ENCODE measurements around the gene SLC22A24.
"Not testable (repeated sequence)": the region's sequence is repeated elsewhere in the genome, so short reads cannot be mapped to it uniquely, and the experiment has no call there.

The SLC22A24 gene

GRCh38 chr11:63144121-63144520, at the start of gene SLC22A24:
Gene SLC22A24, minus strand, starts transcription at chr11:63144221. Its CDS starts 442 bp downstream, at chr11:63143779.
- Mint-ChIP-seq H3K36me3 (ENCODE audit: low read depth) (no peaks in the 10 kb centered on the region), H3K9me3 (no peaks in the 10 kb centered on the region), H3K27me3 (peaks cover 7% of the 10 kb centered on the region), H3K27ac (no peak within 1 kb of the TSS), H3K4me3 (no peak within 1 kb of the TSS), H3K4me1 (ENCODE audit: low read depth) (no peaks in the 10 kb centered on the region)

DNA sequence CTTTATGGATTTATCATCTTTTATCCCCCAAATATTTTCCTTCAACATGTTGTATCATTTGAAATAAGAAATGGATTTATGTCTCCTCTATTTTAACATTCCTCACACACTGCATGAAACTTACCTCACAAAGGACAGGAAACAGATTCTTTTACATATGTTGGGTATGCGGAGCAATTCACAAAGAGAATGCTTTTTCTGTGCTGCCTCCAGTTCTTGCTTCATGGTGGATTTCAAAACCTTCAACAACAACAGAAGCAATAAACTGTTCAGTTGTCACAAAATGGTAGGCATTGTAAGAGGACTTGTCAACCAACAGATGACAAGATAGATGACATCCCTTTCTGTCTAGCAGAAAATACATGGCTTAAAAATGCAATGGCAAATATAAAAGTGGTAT, 36.5 kb upstream of the SLC22A24 start:
- no peak overlapping the region for H3K27ac Mint-ChIP-seq
- H3K36me3 Mint-ChIP-seq (ENCODE audit: low read depth) = no peaks in the 10 kb centered on the region
- H3K9me3 Mint-ChIP-seq = peaks cover 7% of the 10 kb centered on the region
- H3K4me3 Mint-ChIP-seq = no peak overlapping the region
- no peaks in the 10 kb centered on the region for H3K4me1 Mint-ChIP-seq (ENCODE audit: low read depth)
- peaks cover 26% of the 10 kb centered on the region for H3K27me3 Mint-ChIP-seq

DNA sequence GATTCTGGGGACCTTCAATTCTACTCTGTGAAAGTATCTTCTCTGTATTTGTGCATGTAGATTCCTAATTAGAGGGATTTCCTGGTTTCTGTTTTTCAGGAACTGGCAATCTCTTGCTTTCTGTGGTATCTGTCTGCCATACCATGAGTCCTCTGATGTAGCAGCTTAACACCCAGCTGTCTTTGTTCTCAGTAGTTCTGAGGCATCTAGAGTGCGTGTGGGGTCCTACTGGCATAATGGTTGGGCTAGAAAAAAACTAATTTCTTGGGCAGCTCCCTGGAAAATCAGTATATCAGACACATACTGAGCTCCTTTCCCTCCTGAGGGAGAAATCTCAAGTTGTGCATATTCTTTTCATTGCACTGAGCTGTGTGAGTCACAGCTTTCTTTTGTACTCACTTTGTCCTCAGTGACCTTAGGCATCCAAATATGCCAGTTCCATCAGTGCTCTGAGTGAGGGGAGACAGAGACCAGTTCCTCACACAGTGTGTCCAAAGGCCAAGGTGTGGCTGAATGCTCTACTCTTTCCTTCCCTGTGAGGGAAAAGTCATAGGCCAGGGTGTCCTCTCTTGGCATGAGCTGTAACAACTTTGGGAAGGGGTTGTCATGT, 35.5 kb upstream of the SLC22A24 start:
- H3K27me3 Mint-ChIP-seq = peaks cover 30% of the 10 kb centered on the region
- H3K36me3 Mint-ChIP-seq (ENCODE audit: low read depth) = no peaks in the 10 kb centered on the region
- H3K27ac Mint-ChIP-seq = no peak overlapping the region
- no peaks in the 10 kb centered on the region for H3K4me1 Mint-ChIP-seq (ENCODE audit: low read depth)
- no peak overlapping the region for H3K4me3 Mint-ChIP-seq
- peaks cover 11% of the 10 kb centered on the region for H3K9me3 Mint-ChIP-seq

GRCh38 chr11:63177872-63178271, 33.9 kb upstream of the SLC22A24 start:
- H3K9me3 Mint-ChIP-seq = peaks cover 12% of the 10 kb centered on the region
- no peak overlapping the region for H3K4me3 Mint-ChIP-seq
- peaks cover 25% of the 10 kb centered on the region for H3K27me3 Mint-ChIP-seq
- H3K27ac Mint-ChIP-seq = no peak overlapping the region
- H3K4me1 Mint-ChIP-seq (ENCODE audit: low read depth) = no peaks in the 10 kb centered on the region
- no peaks in the 10 kb centered on the region for H3K36me3 Mint-ChIP-seq (ENCODE audit: low read depth)

DNA sequence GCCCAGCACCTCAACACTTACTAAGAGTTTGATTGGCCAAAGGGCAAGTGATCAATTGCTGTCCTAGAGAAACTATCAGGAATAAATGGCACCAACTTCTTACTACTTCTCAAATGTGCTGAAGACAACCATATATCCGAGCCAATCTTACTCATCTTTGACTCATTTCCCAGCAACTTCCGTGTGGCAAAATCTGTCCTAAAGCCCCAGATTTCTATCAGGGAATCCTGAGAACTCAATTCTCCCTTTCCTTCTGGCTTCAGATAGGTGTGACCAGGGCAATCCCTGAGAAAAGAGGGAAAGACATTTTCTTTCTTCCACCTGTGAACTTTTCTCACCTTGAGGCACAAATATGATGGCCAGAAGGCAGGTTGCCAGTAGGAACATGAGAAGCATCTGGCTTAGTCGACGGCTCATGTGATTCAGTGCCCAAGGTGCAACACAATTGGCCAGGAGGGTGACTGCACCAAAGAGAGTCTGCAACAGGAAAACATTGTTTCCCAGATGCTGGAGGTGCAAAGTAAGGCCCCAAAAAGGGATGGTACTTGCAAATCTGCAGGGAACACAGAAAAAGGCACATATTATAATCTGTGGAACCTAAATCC, 21.8 kb upstream of the SLC22A24 start:
- Mint-ChIP-seq H3K4me1 (ENCODE audit: low read depth) (no peaks in the 10 kb centered on the region), H3K27ac (no peak overlapping the region), H3K36me3 (ENCODE audit: low read depth) (no peaks in the 10 kb centered on the region), H3K4me3 (no peak overlapping the region), H3K9me3 (no peaks in the 10 kb centered on the region), H3K27me3 (peaks cover 63% of the 10 kb centered on the region)

DNA sequence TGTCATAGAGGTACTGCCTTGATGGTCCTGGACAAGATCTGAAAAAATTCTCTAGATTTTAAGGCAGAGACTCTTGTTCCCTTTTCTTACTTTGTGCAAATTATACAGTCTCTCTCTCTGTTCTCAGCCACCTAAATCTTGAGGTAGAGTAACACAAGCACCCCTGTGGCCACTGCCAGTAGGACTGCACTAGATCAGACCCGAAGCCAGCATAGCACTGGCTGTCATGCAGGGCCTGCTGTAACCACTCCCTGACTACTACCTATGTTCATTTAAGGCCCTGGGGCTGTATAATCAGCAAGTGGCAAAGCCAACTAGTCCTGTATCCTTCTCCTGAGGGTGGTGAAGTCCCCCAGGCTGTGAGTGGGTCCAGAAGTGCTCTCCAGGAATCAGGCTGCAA, 11.8 kb upstream of the SLC22A24 start:
- Mint-ChIP-seq H3K4me1 (ENCODE audit: low read depth) (no peaks in the 10 kb centered on the region), H3K4me3 (no peak overlapping the region), H3K27me3 (peaks cover 34% of the 10 kb centered on the region), H3K27ac (no peak overlapping the region), H3K36me3 (ENCODE audit: low read depth) (no peaks in the 10 kb centered on the region), H3K9me3 (no peaks in the 10 kb centered on the region)

GRCh38 chr11:63146581-63146980, 2.6 kb upstream of the SLC22A24 start:
- H3K27ac Mint-ChIP-seq = no peak overlapping the region
- no peaks in the 10 kb centered on the region for H3K9me3 Mint-ChIP-seq
- no peak overlapping the region for H3K4me3 Mint-ChIP-seq
- H3K36me3 Mint-ChIP-seq (ENCODE audit: low read depth) = no peaks in the 10 kb centered on the region
- H3K4me1 Mint-ChIP-seq (ENCODE audit: low read depth) = no peaks in the 10 kb centered on the region
- peaks cover 5% of the 10 kb centered on the region for H3K27me3 Mint-ChIP-seq

DNA sequence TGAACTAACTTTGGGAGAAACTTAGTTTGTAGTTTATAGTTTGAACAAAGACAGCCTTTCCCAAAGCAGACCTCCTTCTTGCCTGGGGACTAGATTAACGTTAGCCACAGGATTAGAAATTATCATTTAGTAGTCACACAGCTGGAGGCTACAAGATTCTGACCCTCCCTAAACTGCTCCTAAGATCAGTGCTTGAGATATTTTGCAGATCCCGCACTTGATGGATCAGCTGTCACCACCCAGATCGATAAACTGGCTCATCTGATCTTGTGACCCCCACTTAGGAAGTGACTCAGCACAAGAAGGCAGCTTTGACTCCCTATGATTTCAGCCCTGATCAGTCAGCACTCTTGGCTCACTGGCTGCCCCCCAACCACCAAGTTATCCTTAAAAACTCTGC, 1.6 kb downstream of the SLC22A24 start:
- H3K4me3 Mint-ChIP-seq = no peak overlapping the region
- no peaks in the 10 kb centered on the region for H3K9me3 Mint-ChIP-seq
- peaks cover 15% of the 10 kb centered on the region for H3K27me3 Mint-ChIP-seq
- H3K4me1 Mint-ChIP-seq (ENCODE audit: low read depth) = no peaks in the 10 kb centered on the region
- no peaks in the 10 kb centered on the region for H3K36me3 Mint-ChIP-seq (ENCODE audit: low read depth)
- H3K27ac Mint-ChIP-seq = no peak overlapping the region

- Mint-ChIP-seq H3K27me3 (peaks cover 48% of the 10 kb centered on the region), H3K36me3 (ENCODE audit: low read depth) (no peaks in the 10 kb centered on the region)
Observed at GRCh38 chr11:63132985-63133775, 10.8 kb downstream of the SLC22A24 start.

DNA sequence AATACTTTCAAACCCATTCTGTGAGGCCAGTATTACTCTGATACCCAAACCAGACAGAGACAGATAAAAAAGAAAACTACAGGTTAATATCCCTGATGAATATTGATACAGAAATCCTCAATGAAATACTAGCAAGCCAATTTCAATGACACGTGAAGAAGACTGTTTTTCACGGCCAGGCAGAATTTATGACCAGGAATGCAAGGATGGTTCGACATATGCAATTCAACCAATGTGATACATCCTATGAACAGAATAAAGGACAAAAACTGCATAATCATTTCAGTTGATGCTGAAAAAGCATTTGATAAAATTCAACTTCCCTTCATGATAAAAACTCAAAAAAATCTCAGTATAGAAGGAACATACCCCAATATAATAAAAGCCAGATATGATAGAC, 44.5 kb downstream of the SLC22A24 start:
- Mint-ChIP-seq H3K4me3 (no peak overlapping the region), H3K36me3 (ENCODE audit: low read depth) (peaks cover 8% of the 10 kb centered on the region), H3K27ac (no peak overlapping the region), H3K9me3 (peaks cover 20% of the 10 kb centered on the region), H3K27me3 (peaks cover 29% of the 10 kb centered on the region), H3K4me1 (ENCODE audit: low read depth) (no peaks in the 10 kb centered on the region)

More at GRCh38 chr11:63132985-63133775, 10.8 kb downstream of the SLC22A24 start:
- no peak overlapping the region for H3K27ac Mint-ChIP-seq
- no peaks in the 10 kb centered on the region for H3K4me1 Mint-ChIP-seq (ENCODE audit: low read depth)
- no peak overlapping the region for H3K4me3 Mint-ChIP-seq
- H3K9me3 Mint-ChIP-seq = no peaks in the 10 kb centered on the region

- peaks cover 4% of the 10 kb centered on the region for H3K9me3 Mint-ChIP-seq
- no peak overlapping the region for H3K4me3 Mint-ChIP-seq
- no peaks in the 10 kb centered on the region for H3K36me3 Mint-ChIP-seq (ENCODE audit: low read depth)
- H3K4me1 Mint-ChIP-seq (ENCODE audit: low read depth) = peaks cover 3% of the 10 kb centered on the region
- peaks cover 58% of the 10 kb centered on the region for H3K27me3 Mint-ChIP-seq
- H3K27ac Mint-ChIP-seq = no peak overlapping the region
Observed at GRCh38 chr11:63080682-63081081, 63.3 kb downstream of the SLC22A24 start.

- H3K9me3 Mint-ChIP-seq; H3K27ac Mint-ChIP-seq; H3K36me3 Mint-ChIP-seq (ENCODE audit: low read depth); H3K4me1 Mint-ChIP-seq (ENCODE audit: low read depth); H3K4me3 Mint-ChIP-seq: not testable (repeated sequence)
- peaks cover 35% of the 10 kb centered on the region for H3K27me3 Mint-ChIP-seq
Observed at GRCh38 chr11:63046203-63046602, 97.8 kb downstream of the SLC22A24 start.

- Mint-ChIP-seq H3K36me3 (ENCODE audit: low read depth) (no peaks in the 10 kb centered on the region), H3K27ac (no peak overlapping the region), H3K27me3 (peaks cover 31% of the 10 kb centered on the region), H3K9me3 (peaks cover 4% of the 10 kb centered on the region), H3K4me1 (ENCODE audit: low read depth) (no peaks in the 10 kb centered on the region), H3K4me3 (no peak overlapping the region)
Observed at GRCh38 chr11:63042596-63042995, 101.4 kb downstream of the SLC22A24 start.

- Mint-ChIP-seq H3K4me1 (ENCODE audit: low read depth) (no peaks in the 10 kb centered on the region), H3K27ac (no peak overlapping the region), H3K36me3 (ENCODE audit: low read depth) (no peaks in the 10 kb centered on the region), H3K27me3 (peaks cover 20% of the 10 kb centered on the region), H3K4me3 (no peak overlapping the region), H3K9me3 (no peaks in the 10 kb centered on the region)
Observed at GRCh38 chr11:63032457-63032856, 111.6 kb downstream of the SLC22A24 start.

Measured in stimulated activated naive CD8-positive, alpha-beta T cell treated with anti-CD3 and anti-CD28 coated beads, Interleukin-15, Interleukin-2, amounts not matched to agents 100 ng/mL and 50 ng/mL, for 24 hours (primary cell).